HG03280 (cell line): ENCODE data around the gene AGAP3.

Source experiments
- ATAC-seq: cut with Tn5 transposase; IDR thresholded peaks from one replicate; pipeline ENCODE4 v1.9.1; 2021; ENCODE audit warnings: mild to moderate bottlenecking, moderate library complexity; ENCODE audit not compliant: unreplicated experiment

Gene AGAP3

GRCh38 chr7:151179287-151179860, 93.1 kb downstream of the AGAP3 start:
- no peak for ATAC-seq

- ATAC-seq = no peak
Observed at GRCh38 chr7:151179946-151180345, 93.7 kb downstream of the AGAP3 start.

- ATAC-seq = no peak
Observed at GRCh38 chr7:151181011-151181431, 94.7 kb downstream of the AGAP3 start.

GRCh38 chr7:151185762-151186639, 99.7 kb downstream of the AGAP3 start:
- no peak for ATAC-seq

- no peak for ATAC-seq
Observed at GRCh38 chr7:151186640-151187408, 100.5 kb downstream of the AGAP3 start, which contains the start of gene ASB10. Gene ASB10 (minus strand): TSS chr7:151187250. CDS start chr7:151187130, 120 bp downstream.

GRCh38 chr7:151187409-151188251, 101.4 kb downstream of the AGAP3 start:
- ATAC-seq = no peak

- no peak for ATAC-seq
Observed at GRCh38 chr7:151188252-151188542, 101.9 kb downstream of the AGAP3 start.

- no peak for ATAC-seq
Observed at GRCh38 chr7:151189038-151189437, 102.8 kb downstream of the AGAP3 start.

- ATAC-seq = no peak
Observed at GRCh38 chr7:151191544-151191943, 105.3 kb downstream of the AGAP3 start.

- ATAC-seq = no peak
Observed at GRCh38 chr7:151192002-151192539, 105.8 kb downstream of the AGAP3 start.

- no peak for ATAC-seq
Observed at GRCh38 chr7:151193203-151193978, 107.1 kb downstream of the AGAP3 start.
